ENCODE measurements around the gene CABP2. TPM values are rescaled to one million over a fixed set of nuclear protein-coding genes. Genes with fewer than 3 reads are reported as not detected.
"Not testable (repeated sequence)": the region's sequence is repeated elsewhere in the genome, so short reads cannot be mapped to it uniquely, and the experiment has no call there.

The CABP2 gene
- total RNA-seq, 1 experiment from 2014 or later, result not detected

DNA sequence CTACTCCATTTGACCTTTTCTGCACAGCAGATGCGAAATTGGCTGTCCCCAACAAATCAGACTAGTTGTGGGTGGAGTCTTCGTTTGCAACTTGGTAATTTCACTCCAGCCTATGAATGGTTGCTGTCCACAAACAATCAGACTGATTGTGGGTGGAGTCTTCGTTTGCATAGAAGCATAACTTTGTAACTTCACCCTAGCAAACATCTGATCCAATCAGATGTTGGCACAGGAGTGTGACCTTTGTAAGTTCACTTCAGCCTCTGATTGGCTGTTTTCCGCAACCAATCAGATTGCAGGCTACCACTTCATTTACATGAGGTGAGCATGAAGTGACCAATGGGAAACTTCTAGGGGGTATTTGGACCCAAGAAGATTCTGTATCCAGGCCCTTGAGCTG, 16.3 kb upstream of the CABP2 start:
- DNase-seq (ENCODE audit: low read depth), result no peak

DNA sequence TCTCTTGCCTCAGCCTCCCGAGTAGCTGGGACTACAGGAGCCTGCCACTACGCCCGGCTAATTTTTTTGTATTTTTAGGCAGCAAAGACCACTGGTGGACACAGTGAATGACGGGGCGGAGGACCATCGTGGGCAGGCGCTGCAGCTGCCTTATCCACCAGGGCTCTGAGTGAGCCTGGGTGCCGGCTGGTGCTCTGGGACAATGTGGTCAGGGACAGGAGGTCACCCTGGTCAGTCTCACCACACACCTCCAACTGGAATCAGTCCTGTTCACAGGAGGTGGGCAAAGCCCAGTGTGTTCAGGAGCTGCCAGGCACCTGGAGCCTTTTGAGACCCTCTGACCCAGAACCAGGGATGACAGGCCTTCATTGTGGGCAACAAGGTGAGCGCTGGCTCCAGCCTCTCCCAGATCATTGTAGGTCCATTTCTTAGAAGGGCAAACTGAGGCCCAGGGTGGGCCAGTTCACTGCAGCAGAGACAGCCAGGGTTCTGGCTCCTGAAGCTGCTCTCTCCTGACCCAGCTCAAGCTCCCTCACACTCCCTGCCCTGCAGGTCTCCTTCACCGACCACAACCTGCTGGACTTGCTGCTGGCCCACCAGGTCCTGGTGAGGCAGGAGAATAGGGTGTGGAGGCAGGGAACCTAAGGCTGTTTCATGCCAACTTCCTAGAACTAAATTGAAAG, 15.7 kb upstream of the CABP2 start:
- DNase-seq (ENCODE audit: low read depth), result no peak

- DNase-seq (ENCODE audit: low read depth), result no peak
Observed at GRCh38 chr11:67538306-67538705, 15.1 kb upstream of the CABP2 start.

GRCh38 chr11:67535561-67535960, 12.3 kb upstream of the CABP2 start:
- no peak for DNase-seq (ENCODE audit: low read depth)

DNA sequence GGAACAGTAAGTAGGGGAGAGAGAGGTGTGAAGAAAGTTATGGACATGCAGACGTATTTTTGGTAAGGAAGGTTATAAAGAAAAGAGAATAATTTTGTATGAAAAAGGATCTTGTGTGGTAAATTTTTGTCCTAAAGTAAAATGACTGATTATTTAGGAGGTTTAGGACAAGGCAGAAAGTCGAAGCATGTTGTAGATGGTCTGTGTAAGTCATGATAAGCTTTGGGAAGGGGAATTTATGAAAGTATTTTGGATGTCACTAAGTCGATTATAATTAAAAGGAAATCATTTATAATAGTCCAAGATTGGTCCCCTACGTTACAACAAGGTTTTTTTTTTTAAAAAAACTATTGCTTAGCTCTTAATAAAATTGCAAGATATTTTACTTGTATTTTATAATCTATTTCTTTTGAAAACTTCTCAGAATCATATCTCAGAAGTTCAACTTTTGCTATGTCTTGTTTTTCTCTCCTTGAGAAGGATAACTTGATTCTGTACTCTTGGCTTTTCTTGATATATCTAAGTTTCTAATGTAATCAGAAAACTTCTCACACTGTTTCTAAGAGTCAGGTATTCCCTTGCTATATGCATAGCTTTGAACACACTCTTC, 10.9 kb upstream of the CABP2 start:
- no peak for DNase-seq (ENCODE audit: low read depth)

GRCh38 chr11:67532889-67533288, 9.6 kb upstream of the CABP2 start:
- no peak for DNase-seq (ENCODE audit: low read depth)

DNA sequence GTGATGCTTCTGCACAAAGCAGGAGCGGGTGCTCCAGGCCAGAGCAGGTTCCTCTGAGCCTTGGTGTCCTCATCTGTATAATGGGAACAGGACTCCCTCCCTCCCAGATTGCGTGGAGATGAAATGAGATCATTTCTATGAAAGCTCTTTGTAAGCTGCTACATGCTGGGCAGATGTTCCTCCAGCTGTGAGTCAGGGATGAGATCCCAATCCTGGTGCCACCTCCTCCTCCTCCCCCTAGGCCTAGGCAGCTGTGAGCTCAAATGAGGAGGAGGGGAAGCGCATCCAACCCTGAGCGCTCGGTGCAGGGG, 7.0 kb upstream of the CABP2 start:
- no peak for DNase-seq (ENCODE audit: low read depth)

DNA sequence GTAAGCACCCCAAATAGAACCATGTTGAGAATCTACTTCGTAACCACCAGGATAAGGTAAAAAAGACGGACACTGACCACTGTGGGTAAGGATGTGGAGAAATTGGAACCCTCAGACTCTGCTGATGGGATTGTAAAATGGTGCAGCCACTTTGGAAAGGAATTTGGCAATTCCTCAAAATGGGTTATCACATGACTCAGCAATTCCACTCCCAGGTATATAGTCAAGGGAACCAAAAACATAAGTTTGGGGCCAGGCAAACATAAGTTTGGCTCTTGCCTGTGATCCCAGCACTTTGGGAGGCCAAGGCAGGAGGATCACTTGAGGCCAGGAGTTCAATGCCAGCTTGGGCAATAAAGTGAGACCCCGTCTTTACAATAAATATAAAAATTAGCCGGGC, 5.1 kb upstream of the CABP2 start:
- DNase-seq (ENCODE audit: low read depth), result no peak

GRCh38 chr11:67525275-67525976, 2.2 kb upstream of the CABP2 start:
- no peak for DNase-seq (ENCODE audit: low read depth)

GRCh38 chr11:67524480-67524808, 1.2 kb upstream of the CABP2 start:
- DNase-seq (ENCODE audit: low read depth), result no peak

DNA sequence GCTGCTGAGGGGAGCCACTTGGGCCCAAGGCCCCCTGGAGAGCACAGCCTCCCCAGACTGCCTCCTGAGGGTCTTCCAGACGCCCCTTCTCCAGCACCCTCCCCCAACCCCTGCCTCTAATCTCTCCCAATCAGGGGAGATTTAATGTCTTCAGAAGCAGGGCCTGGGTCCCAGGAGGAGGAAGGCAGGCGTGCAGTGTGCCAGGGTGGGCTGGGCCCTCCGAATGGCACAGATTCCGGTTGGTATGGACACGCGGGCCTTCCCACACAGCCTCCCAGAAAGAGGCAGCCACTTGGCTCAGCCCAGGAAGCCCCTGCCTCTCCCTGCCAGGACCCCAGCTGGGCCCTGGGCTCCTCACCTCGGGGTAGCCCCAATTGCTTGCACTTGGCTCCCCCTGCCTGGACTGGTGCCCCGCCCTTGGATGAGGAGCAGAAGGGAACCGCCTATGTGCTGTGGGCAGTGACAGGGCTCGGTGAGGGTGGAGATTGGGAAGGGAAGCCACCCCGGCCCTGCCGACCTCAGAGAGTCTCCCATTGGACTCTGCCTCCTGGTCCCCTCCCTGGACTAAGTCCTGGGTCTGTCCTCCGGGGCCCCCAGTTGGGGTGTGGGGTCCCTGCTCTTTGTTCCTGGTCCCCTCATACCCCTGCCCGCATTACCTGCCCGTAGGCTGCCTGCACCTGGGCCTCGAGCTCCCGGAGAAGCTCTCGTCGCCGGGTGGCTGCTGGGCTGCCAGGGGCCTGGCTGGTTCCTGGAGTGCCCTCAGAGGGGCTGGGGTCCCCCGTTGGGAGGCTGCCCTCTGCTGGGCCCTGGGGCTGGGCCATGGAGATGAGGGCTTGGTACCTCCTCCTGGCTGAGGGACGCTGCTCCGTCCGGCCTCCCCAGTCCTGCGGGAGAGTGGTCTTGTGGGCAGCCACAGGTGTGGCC, 572 bp upstream of the CABP2 start:
- no peak for DNase-seq (ENCODE audit: low read depth)

GRCh38 chr11:67522338-67522737, 908 bp downstream of the CABP2 start:
- no peak for DNase-seq (ENCODE audit: low read depth)

GRCh38 chr11:67521924-67522323, 1.3 kb downstream of the CABP2 start:
- no peak for DNase-seq (ENCODE audit: low read depth)

GRCh38 chr11:67520856-67521824, 2.1 kb downstream of the CABP2 start:
- no peak for DNase-seq (ENCODE audit: low read depth)

DNA sequence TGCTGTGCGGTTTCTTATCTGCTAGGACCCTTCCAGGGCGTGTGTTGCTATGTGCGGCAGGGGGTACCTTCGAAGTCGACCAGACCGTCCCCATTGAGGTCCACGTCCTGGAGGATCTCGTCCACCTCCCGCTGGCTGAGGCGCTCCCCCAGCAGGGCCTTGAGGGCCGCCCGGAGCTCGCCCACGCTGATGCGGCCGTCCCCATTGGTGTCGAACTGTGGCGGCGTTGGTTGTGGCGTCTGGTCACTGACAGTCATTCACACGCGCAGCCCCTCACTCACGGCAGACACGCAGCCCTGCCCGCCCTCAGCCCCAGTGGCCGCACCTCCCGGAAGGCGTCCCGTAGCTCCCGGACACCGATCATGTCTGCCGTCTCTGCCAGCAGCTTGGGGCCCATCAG, 3.5 kb downstream of the CABP2 start:
- DNase-seq (ENCODE audit: low read depth), result no peak

DNA sequence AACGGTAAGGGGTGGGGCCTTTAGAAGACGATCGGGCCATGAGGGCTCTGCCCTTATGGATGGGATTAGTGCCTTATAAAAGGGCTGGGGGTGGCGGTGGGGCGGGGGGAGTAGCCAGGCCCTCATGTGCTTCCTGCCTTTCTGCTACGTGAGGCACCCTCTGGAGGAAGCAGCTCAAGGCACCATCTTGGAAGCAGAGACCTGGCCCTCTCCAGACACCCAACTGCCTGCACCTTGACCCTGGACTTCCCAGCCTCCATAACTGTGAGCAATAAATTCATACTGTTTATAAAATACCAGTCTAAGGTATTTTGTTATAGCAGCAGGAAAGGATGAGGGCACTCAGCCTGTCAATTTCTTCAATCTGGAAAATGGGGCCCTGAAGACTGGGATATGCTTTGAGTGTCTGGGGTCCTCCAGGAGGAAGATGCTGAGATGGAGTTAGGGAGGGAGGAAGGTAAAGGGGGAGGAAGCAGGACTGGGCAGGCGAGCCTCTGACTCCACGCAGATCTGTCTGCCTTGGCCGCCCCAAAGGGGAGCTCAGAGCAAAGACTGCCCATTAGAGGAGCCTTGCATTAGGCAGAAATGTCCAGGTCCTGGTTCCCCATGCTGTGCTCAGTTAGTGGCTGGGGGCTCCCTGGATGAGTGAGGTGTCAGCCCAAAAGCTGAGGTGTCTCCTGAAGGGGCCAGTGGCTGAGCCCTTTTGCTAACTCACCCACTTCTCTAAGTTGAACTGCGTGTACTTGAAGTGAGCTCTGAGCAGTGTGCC, 5.3 kb downstream of the CABP2 start:
- no peak for DNase-seq (ENCODE audit: low read depth)

GRCh38 chr11:67516806-67517205, 6.4 kb downstream of the CABP2 start:
- DNase-seq (ENCODE audit: low read depth), result no peak

DNA sequence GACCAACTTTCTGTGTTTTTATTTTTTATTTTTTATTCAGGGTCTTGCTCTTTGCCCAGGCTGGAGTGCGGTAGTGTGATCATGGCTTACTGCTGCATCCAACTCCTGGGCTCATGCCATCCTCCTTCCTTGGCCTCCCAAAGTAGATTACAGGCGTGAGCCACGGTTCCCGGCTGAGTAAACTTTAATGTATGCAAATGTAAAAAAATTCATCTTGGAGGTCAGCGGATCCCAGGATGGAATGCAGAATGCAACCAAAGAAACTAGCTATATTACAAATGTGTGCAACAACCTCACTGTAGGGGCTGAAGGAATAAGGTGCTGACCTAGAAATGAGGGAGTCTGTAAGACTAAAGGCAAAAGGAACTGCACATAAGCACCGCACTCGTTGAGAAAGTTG, 9.1 kb downstream of the CABP2 start:
- no peak for DNase-seq (ENCODE audit: low read depth)

DNA sequence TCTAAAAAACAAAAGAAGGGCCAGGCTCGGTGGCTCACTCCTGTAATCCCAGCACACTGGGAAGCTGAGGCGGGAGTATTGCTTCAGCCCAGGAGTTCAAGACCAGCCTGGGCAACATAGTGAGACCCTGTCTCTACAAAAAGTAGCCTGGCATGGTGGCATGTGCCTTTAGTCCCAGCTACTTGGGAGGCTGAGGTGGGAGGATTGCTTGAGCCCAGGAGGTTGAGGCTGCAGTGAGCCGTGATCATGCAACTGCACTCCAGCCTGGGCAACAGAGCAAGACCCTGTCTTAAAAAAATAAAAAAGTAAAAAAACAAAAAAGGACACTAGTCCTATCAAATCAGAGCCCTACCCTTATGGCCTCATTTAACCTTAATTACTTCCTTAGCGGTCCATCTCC, 11.7 kb downstream of the CABP2 start:
- not testable (repeated sequence) for DNase-seq (ENCODE audit: low read depth)

- DNase-seq (ENCODE audit: low read depth), result no peak
Observed at GRCh38 chr11:67510023-67510345, 13.3 kb downstream of the CABP2 start.

Measured in HT1080 (cell line).